Measurements from ENCODE around the gene ENTR1.

DNA sequence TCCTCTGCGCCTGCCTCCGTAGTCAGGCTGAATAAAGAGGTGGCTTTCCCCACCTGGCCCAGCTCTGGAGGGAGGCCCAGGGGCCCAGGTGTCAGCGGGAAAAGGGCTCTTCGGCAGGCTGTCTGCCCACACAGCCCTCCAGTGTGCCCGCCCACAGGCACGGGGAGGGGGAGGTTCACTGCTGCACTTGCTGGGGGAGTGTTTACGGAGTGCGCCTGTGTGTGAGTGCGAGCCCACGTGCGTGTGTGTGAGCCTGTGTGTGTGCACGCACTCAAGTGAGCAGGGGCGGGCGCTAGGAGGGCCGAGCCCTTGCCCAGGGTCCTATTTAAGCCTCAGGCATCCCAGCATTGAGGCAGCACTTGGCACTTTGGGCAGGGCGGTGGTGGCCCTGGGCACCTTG is 57.7 kb downstream of the ENTR1 start:
- TF ChIP-seq POLR2A (IDR thresholded peaks at IDR 0.05; ENCODE audit: low read depth, low read length) (no peak), TAF1 (IDR thresholded peaks at IDR 0.05; ENCODE audit: borderline replicate concordance, low read depth, low read length) (no peak)
